ENCODE data around the gene GIGYF2.
A peak's percentile ranks its signal among the peaks of the same experiment; 100 is the strongest.

GRCh38 chr2:232875256-232876121 lies 178.4 kb downstream of the GIGYF2 start:
- TF ChIP-seq CTCF (IDR thresholded peaks at IDR 0.05; ENCODE audit: low read depth, low read length) (peak; percentile 31), EZH2phosphoT487 (IDR thresholded peaks at IDR 0.05; ENCODE audit: low read depth) (no peak)

Measured in OCI-LY3 (cell line).